GM18505 (cell line): ENCODE data around the gene ZNF831.

Source experiments
- ATAC-seq: cut with Tn5 transposase; IDR thresholded peaks from one replicate; pipeline ENCODE4 v1.9.1; 2021; ENCODE audit not compliant: unreplicated experiment
- POLR2A ChIP-seq: IDR thresholded peaks from 4 replicates; pipeline ENCODE4 v1.6.1; 2011; ENCODE audit warnings: borderline replicate concordance; ENCODE audit not compliant: insufficient read depth, insufficient read length; ENCODE audit errors: extremely low read depth

ZNF831 gene

DNA sequence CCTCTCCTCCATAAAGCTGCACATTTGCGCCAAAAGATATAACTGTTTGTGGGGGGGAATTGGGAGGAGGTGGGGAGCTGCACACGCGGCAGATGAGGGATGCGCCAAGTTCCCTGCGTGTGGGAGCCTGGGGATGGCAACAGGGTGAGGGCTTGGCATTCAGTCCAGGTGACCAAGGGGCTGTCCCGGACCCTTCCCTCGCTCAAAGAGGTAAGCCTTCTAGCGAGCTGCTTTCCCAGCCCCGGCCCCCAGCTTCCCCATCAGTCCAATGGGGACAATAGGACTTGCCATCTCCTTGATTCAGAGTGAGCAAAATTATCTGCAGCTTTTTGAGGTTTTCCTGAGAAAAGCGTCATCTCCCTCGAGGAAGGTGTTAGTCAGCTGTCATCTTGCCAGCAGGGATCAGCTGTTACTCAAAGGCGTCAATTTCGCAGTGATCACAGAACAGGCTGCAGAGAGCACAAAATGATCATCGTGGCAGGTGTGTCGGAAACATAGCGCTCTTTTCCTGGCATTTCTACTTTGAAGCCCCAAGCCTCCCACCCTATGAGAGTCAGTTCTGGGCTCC lies 21.3 kb downstream of the ZNF831 start:
- no peak for TF ChIP-seq POLR2A
- no peak for ATAC-seq

DNA sequence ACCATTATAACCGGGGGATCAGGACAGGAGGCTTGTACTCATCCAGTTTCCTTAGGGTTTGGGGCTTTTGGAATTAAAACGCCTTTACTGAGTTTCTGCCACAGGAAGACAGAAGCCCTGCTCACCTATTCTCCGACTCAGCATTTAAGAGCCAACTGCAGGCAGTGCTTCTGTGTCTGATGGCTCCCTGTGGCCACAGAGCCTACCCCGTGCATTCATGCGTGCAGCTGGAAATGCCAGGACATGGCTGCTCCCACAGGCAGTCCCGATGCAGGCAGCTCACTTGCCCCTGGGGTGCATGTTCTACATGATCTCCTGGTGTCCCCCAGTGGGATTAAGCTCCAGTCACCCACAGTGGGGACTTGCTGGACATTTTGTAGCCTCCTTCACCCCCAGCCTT lies 22.2 kb downstream of the ZNF831 start:
- no peak for ATAC-seq
- TF ChIP-seq POLR2A: no peak

DNA sequence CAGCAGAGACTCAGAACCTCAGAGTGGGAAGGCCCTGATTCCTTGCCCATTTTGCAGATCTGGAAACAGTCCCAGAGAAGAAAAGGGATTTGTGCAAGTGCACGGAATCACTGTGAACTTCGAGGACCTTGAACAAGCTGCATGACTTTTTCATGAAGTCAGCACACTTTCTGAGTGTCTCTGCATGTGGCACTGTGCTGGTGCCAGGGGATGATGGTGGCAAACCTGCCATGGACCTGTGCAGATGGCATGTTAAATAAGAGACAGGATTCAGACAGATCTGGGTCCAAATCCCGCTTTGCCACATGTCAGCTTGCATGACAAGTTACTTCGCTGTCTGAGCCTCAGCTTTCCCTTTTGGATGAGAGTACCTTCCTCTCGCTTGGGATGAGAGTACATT lies 26.8 kb downstream of the ZNF831 start:
- no peak for ATAC-seq
- TF ChIP-seq POLR2A: no peak

DNA sequence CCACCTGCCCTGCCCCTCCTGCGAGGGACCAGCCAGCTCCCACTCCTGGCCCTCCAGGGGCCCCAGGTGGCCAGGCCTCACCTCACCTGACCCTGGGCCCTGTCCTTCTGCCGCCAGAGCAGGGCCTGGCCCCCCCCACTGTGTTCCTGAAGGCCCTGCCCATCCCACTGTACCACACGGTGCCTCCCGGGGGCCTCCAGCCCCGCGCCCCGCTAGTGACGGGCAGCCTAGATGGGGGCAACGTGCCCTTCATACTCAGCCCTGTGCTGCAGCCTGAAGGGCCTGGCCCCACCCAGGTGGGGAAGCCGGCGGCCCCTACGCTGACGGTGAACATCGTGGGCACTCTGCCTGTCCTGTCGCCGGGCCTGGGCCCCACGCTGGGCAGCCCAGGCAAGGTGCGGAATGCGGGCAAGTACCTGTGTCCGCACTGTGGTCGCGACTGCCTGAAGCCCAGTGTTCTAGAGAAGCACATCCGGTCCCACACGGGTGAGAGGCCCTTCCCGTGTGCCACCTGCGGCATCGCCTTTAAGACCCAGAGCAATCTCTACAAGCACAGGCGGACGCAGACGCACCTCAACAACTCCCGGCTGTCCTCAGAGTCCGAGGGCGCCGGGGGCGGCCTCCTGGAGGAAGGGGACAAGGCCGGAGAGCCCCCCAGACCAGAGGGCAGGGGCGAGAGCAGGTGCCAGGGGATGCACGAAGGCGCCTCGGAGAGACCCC lies 27.6 kb downstream of the ZNF831 start:
- no peak for ATAC-seq
- no peak for TF ChIP-seq POLR2A

DNA sequence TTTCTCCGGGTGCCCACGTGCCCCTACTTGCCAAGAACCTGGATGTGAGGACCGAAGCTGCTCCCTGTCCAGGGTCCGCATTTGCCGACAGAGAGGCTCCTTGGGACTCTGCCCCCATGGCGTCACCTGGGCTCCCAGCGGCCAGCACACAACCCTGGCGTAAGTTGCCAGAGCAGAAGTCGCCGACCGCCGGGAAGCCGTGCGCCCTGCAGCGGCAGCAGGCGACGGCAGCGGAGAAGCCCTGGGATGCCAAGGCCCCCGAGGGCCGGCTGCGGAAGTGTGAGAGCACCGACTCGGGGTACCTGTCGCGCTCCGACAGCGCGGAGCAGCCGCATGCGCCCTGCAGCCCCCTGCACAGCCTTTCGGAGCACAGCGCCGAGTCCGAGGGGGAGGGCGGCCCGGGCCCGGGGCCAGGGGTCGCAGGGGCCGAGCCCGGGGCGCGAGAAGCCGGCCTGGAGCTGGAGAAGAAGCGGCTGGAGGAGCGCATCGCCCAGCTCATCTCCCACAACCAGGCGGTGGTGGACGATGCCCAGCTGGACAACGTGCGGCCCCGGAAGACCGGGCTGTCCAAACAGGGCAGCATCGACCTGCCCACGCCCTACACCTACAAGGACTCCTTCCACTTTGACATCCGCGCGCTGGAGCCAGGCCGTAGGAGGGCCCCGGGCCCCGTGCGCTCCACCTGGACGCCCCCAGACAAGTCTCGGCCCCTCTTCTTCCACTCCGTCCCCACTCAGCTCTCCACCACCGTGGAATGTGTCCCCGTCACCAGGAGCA lies 28.3 kb downstream of the ZNF831 start:
- TF ChIP-seq POLR2A: no peak
- no peak for ATAC-seq

DNA sequence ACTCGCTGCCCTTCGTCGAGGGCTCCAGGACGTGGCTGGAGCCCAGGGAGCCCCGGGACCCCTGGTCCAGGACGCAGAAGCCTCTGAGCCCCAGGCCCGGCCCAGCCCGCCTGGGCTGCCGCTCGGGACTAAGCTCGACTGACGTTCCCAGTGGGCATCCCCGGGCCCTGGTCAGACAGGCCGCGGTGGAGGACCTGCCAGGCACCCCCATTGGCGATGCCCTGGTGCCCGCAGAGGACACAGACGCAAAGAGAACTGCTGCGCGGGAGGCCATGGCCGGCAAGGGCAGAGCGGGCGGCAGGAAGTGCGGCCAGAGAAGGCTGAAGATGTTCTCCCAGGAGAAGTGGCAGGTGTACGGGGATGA lies 28.9 kb downstream of the ZNF831 start:
- no peak for TF ChIP-seq POLR2A
- ATAC-seq: no peak

DNA sequence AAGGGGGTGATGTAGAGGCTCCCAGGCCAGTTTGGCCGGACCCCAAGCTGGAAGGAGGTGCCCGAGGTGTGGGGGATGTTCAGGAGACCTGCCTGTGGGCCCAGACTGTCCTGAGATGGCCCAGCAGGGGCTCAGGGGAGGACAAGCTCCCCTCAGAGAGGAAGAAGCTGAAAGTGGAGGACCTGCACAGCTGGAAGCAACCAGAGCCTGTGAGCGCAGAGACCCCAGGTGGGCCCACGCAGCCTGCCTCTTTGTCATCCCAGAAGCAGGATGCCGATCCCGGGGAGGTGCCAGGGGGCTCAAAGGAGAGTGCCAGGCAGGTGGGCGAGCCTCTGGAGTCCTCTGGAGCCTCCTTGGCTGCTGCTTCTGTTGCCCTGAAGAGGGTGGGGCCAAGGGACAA lies 29.7 kb downstream of the ZNF831 start:
- TF ChIP-seq POLR2A: no peak
- ATAC-seq: no peak

DNA sequence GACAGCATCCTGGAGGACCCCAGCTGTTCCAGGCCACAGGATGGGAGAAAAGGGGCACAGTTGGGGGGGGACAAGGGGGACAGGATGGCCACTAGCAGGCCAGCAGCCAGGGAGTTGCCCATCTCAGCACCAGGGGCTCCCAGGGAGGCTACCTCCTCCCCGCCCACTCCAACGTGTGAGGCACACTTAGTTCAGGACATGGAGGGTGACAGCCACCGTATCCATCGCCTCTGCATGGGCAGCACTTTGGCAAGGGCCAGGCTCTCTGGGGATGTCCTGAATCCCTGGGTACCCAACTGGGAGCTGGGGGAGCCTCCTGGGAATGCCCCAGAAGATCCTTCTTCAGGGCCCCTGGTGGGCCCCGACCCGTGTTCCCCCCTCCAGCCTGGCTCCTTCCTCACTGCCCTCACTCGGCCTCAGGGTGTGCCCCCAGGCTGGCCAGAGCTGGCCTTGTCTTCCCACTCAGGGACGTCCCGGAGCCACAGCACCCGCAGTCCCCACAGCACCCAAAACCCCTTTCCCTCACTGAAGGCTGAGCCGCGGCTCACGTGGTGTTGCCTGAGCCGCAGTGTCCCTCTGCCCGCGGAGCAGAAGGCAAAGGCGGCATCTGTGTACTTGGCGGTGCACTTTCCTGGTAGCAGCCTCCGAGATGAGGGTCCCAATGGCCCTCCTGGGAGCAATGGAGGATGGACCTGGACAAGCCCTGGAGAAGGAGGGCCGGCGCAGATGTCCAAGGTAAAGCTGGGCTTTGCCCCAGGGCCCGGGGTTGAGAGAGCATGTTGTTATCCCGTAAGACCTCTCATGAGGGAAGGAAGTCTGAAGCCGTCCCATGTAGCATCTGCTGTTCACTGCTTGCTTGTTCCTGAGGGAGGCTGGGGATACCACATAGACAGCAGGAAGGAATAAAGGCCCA lies 30.7 kb downstream of the ZNF831 start:
- TF ChIP-seq POLR2A: no peak
- ATAC-seq: no peak

DNA sequence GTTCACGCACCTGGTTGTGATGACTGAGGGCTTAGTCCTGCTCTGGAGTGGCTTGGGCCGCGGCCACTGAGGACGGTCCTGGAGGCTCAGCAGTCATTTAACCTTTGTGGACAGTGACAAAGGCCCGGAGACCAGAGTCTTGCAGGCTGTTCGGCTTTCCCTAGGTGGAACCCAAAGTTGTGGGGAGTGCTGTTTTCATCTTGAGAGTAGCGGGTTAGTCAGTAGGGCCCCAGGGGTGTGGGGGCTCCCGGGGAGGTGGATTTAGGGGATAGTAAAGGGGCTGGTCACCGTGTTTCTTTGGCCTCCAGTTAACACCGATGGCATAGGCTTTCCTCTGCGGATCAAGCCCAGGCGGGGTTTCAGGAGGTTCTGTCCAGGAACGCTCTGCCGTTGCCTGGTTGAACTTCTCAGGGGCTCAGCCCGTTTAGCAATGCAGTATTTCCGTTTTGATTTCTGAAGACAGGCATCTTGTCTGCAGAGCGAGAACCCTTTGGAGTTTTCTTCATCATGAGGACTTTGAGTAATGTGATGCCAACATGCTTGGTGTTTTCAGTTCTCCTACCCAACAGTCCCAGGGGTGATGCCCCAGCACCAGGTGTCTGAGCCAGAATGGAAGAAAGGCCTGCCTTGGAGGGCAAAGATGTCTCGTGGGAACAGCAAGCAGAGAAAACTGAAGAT lies 31.8 kb downstream of the ZNF831 start:
- no peak for ATAC-seq
- no peak for TF ChIP-seq POLR2A

DNA sequence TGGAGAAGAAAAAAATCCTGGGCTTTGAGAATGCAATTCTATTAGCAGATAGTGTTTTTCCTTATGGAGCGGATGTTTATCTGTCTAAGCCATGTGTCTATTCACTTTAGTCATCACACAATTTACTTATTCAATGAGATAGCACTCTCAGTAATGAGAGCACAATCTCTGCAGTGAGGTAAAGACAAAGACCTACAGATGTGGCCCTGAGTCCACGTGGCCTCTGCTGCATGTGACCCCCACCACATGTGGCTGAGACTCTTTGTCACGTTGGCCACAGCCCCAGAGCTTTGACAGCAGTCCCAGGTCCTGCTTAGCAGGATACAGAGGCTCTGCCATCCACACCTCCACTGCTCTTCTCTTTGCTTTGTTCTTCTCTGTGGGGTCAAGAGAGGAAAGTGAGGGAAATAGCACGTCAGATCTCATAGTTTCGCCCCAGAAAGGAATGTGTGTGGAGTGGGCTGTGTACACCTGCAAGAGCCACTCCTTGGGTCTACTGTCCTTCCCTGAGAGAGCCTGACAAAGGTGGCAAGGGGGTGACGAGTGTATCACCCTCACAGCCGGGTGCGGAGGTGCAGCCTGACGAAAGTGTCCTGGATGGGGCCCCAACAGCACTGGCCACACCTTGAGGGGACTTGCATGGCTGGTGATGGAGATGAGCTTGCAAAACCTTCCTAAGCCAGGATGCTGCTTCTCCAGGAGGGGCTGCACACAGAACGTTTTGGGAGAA lies 40.7 kb downstream of the ZNF831 start:
- no peak for ATAC-seq
- no peak for TF ChIP-seq POLR2A

DNA sequence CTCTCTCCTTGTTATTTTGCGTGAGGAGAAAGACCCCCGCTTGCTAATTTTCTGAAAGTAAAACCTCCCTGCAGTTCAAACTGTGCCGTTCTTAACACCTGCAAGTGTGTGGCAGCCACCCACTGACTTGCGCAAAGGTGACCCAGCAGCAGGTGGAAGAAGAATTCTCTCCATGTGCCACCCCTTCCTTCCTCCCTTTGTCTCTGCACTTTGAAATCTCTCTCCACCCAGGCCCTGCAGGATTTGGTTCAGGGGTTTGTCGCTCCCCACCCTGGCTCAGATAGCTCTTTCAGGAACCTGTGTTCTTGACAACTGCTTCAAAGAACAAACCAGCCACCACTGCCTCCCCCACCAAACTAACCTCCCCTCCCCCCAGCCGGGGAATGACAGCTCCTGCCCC lies 41.4 kb downstream of the ZNF831 start:
- TF ChIP-seq POLR2A: no peak
- ATAC-seq: no peak

DNA sequence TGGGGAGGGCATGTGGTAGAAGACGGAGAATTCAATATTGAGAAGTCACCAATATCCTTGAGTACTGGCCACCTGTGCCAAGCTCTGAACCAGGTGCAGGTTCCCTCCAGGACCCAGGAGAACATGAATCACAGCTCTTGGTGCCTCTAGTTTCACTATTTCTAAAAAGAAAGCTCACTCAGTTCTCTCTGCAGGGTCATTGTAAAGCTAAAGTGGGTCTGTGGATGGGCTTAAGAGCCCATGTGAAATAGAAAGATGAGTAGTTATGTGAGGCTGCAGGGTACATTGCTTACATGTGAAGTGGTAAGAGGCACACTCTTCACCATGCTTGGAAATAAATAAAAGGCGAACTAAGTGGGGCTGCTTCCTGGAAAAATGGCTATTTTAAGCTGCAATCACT lies 43.6 kb downstream of the ZNF831 start:
- TF ChIP-seq POLR2A: no peak
- ATAC-seq: no peak
